SK-N-SH (cell line): ENCODE data around the gene NBR1.
"Not testable (repeated sequence)": the region's sequence is repeated elsewhere in the genome, so short reads cannot be mapped to it uniquely, and the experiment has no call there.

Experiments used
- EP300 ChIP-seq, 2 experiments: IDR thresholded peaks; 2 replicates each; pipeline versions ENCODE4 v1.4.0 to v1.6.1; 2012; ENCODE audit warnings: borderline replicate concordance in 1 of 2, low read depth in 1 of 2, low read length in 1 of 2
- EZH2phosphoT487 ChIP-seq: fragments of 200-600 bp; sonication (generic); IDR thresholded peaks from 2 replicates; pipeline ENCODE4 v1.6.1; 2017; ENCODE audit warnings: low read depth, mixed run types, mild to moderate bottlenecking, antibody characterized with exemption, moderate library complexity, borderline replicate concordance
- GABPA ChIP-seq: IDR thresholded peaks from 2 replicates; pipeline ENCODE4 v1.4.0; 2012; ENCODE audit warnings: low read depth, mild to moderate bottlenecking
- JUND ChIP-seq: IDR thresholded peaks from 2 replicates; pipeline ENCODE4 v1.4.0; 2012
- MEF2A ChIP-seq: IDR thresholded peaks from 2 replicates; pipeline ENCODE4 v1.4.0; 2012; ENCODE audit warnings: low read depth, borderline replicate concordance
- POLR2AphosphoS5 ChIP-seq: IDR thresholded peaks from 2 replicates; pipeline ENCODE4 v1.6.1; 2012; ENCODE audit warnings: low read depth, low read length
- RAD21 ChIP-seq: IDR thresholded peaks from 2 replicates; pipeline ENCODE4 v1.6.1; 2012; ENCODE audit warnings: mild to moderate bottlenecking, low read length
- SIN3A ChIP-seq: IDR thresholded peaks from 2 replicates; pipeline ENCODE4 v1.6.1; 2012; ENCODE audit warnings: low read depth, mild to moderate bottlenecking, low read length, moderate library complexity, borderline replicate concordance
- TF ChIP-seq, protein P1 (sequence below): fragments of 200-600 bp; sonication (generic); IDR thresholded peaks from 2 replicates; pipeline ENCODE4 v1.6.1; 2017; ENCODE audit warnings: antibody characterized with exemption, mild to moderate bottlenecking, moderate library complexity
- TF ChIP-seq, protein P2 (sequence below): IDR thresholded peaks from 2 replicates; pipeline ENCODE4 v1.4.0; 2012; ENCODE audit warnings: low read depth
- TF ChIP-seq, protein P3 (sequence below): IDR thresholded peaks from 2 replicates; pipeline ENCODE4 v1.6.1; 2012; ENCODE audit warnings: mild to moderate bottlenecking, low read depth, low read length, moderate library complexity

DNA sequence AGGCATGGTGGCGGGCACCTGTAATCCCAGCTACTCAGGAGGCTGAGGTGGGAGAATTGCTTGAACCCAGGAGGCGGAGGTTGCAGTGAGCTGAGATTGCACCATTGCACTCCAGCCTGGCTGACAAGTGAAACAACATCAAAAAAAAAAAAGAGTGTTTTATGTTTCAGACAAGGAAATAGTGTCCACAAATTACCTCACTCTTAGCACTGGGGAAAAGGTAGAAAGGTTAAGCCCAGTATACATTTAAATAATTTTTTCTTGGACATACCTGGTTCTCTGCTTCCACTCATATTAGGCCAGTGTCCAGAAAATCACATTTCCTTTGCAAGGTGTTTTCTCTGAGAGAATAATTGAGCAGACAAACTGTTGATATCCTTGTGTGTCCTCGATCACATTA, 32.0 kb downstream of the NBR1 start:
- TF ChIP-seq MEF2A; POLR2AphosphoS5; EP300 (IDR thresholded peaks at IDR 0.05; ENCODE audit: borderline replicate concordance in 1 of 2, low read depth in 1 of 2, low read length in 1 of 2); RAD21; EZH2phosphoT487; GABPA; JUND; SIN3A: not testable (repeated sequence)
- TF ChIP-seq, protein P1, sequence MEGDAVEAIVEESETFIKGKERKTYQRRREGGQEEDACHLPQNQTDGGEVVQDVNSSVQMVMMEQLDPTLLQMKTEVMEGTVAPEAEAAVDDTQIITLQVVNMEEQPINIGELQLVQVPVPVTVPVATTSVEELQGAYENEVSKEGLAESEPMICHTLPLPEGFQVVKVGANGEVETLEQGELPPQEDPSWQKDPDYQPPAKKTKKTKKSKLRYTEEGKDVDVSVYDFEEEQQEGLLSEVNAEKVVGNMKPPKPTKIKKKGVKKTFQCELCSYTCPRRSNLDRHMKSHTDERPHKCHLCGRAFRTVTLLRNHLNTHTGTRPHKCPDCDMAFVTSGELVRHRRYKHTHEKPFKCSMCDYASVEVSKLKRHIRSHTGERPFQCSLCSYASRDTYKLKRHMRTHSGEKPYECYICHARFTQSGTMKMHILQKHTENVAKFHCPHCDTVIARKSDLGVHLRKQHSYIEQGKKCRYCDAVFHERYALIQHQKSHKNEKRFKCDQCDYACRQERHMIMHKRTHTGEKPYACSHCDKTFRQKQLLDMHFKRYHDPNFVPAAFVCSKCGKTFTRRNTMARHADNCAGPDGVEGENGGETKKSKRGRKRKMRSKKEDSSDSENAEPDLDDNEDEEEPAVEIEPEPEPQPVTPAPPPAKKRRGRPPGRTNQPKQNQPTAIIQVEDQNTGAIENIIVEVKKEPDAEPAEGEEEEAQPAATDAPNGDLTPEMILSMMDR, result not testable (repeated sequence)
- TF ChIP-seq, protein P2, sequence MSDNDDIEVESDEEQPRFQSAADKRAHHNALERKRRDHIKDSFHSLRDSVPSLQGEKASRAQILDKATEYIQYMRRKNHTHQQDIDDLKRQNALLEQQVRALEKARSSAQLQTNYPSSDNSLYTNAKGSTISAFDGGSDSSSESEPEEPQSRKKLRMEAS, result not testable (repeated sequence)
- TF ChIP-seq, protein P3, sequence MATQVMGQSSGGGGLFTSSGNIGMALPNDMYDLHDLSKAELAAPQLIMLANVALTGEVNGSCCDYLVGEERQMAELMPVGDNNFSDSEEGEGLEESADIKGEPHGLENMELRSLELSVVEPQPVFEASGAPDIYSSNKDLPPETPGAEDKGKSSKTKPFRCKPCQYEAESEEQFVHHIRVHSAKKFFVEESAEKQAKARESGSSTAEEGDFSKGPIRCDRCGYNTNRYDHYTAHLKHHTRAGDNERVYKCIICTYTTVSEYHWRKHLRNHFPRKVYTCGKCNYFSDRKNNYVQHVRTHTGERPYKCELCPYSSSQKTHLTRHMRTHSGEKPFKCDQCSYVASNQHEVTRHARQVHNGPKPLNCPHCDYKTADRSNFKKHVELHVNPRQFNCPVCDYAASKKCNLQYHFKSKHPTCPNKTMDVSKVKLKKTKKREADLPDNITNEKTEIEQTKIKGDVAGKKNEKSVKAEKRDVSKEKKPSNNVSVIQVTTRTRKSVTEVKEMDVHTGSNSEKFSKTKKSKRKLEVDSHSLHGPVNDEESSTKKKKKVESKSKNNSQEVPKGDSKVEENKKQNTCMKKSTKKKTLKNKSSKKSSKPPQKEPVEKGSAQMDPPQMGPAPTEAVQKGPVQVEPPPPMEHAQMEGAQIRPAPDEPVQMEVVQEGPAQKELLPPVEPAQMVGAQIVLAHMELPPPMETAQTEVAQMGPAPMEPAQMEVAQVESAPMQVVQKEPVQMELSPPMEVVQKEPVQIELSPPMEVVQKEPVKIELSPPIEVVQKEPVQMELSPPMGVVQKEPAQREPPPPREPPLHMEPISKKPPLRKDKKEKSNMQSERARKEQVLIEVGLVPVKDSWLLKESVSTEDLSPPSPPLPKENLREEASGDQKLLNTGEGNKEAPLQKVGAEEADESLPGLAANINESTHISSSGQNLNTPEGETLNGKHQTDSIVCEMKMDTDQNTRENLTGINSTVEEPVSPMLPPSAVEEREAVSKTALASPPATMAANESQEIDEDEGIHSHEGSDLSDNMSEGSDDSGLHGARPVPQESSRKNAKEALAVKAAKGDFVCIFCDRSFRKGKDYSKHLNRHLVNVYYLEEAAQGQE, result not testable (repeated sequence)
